ENCODE measurements around the gene SPOCK1.

SPOCK1 gene

DNA sequence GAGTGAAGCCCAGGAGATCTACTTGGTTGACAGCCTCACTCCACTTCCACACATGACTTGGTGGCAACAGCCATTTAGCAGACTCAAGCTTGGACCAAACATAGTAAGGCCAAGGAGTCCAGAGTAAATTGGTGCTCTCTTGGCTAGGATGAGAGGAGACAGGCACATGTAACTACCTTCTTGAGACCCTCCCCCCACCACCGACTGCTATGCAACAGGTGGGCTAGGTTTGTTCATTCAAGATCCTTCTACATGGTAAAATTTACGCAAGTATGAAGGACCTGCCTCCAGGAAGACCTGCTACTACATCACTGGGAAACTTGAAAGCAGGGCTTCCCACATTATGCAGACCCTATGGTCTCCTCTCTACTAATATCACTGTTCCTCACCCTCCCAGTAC lies 442.4 kb downstream of the SPOCK1 start:
- ATAC-seq (ENCODE audit: low read depth) (no peak), DNase-seq (ENCODE audit: low spot score) (no peak)
- Histone ChIP-seq H3K27me3 (ENCODE audit: insufficient read depth, poor library complexity, severe bottlenecking) (no peaks in the 10 kb centered on the region), H3K27ac (ENCODE audit: poor library complexity, severe bottlenecking) (no peak overlapping the region), H3K4me1 (ENCODE audit: insufficient read depth, poor library complexity, severe bottlenecking) (no peaks in the 10 kb centered on the region), H3K36me3 (ENCODE audit: low read depth) (no peaks in the 10 kb centered on the region), H3K9me3 (ENCODE audit: severe bottlenecking) (no peaks in the 10 kb centered on the region), H3K4me3 (ENCODE audit: severe bottlenecking) (no peak overlapping the region)
- TF ChIP-seq, protein P1, sequence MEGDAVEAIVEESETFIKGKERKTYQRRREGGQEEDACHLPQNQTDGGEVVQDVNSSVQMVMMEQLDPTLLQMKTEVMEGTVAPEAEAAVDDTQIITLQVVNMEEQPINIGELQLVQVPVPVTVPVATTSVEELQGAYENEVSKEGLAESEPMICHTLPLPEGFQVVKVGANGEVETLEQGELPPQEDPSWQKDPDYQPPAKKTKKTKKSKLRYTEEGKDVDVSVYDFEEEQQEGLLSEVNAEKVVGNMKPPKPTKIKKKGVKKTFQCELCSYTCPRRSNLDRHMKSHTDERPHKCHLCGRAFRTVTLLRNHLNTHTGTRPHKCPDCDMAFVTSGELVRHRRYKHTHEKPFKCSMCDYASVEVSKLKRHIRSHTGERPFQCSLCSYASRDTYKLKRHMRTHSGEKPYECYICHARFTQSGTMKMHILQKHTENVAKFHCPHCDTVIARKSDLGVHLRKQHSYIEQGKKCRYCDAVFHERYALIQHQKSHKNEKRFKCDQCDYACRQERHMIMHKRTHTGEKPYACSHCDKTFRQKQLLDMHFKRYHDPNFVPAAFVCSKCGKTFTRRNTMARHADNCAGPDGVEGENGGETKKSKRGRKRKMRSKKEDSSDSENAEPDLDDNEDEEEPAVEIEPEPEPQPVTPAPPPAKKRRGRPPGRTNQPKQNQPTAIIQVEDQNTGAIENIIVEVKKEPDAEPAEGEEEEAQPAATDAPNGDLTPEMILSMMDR (IDR thresholded peaks at IDR 0.05; ENCODE audit: poor library complexity, severe bottlenecking) = no peak

DNA sequence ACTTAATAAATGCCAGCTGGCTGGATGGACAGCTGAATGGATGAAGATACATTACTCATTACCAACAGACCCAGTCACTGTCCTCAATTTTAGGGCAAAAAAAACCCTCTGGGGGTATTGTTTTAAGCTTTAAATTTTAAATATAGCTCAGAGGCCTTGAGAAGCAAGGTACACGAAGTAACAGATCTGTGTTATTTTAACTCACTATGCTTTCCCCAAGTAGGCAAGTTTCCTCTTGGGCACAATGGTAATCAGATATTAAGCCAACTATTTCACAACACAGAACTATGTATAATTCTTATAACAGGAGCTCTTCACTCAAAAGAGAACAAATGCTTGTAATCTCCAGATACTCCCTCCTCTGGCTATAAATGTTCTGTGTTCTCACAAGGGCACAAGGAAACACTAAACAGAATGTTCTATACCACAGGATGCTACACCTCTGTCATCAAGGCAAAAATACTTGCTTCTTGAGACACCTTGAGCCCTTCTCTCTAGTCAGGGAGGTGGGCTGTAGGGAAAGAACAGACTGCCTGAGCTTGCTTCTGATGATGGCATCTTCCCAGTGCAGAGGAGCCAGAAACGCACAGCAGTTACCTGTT lies 443.8 kb downstream of the SPOCK1 start:
- TF ChIP-seq, protein P1 (IDR thresholded peaks at IDR 0.05; ENCODE audit: poor library complexity, severe bottlenecking) = no peak
- ATAC-seq (ENCODE audit: low read depth) = no peak
- no peaks in the 10 kb centered on the region for H3K36me3 ChIP-seq (ENCODE audit: low read depth)
- H3K4me3 ChIP-seq (ENCODE audit: severe bottlenecking) = no peak overlapping the region
- DNase-seq (ENCODE audit: low spot score) = no peak
- no peaks in the 10 kb centered on the region for H3K27me3 ChIP-seq (ENCODE audit: insufficient read depth, poor library complexity, severe bottlenecking)
- H3K9me3 ChIP-seq (ENCODE audit: severe bottlenecking) = no peaks in the 10 kb centered on the region
- H3K27ac ChIP-seq (ENCODE audit: poor library complexity, severe bottlenecking) = no peak overlapping the region
- no peaks in the 10 kb centered on the region for H3K4me1 ChIP-seq (ENCODE audit: insufficient read depth, poor library complexity, severe bottlenecking)

DNA sequence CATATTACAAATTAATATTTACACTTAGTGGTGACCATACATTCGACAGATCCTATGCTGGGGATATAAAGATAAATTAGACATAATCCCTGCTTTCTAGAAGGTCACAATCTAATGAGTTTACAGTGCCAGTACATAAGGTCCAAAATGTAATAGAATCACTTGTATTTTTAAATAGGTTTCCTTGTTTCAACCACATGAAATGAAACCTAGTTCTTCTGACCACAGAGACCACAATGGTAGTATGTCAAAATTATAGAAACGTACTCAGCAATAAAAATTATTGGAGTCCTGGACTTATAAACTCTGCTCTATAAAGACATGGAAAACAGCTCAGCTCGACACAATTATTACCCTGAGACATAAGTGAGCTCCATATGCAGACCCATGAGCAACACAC lies 444.3 kb downstream of the SPOCK1 start:
- Histone ChIP-seq H3K4me1 (ENCODE audit: insufficient read depth, poor library complexity, severe bottlenecking) (no peaks in the 10 kb centered on the region), H3K36me3 (ENCODE audit: low read depth) (no peaks in the 10 kb centered on the region), H3K9me3 (ENCODE audit: severe bottlenecking) (no peaks in the 10 kb centered on the region), H3K27me3 (ENCODE audit: insufficient read depth, poor library complexity, severe bottlenecking) (no peaks in the 10 kb centered on the region), H3K27ac (ENCODE audit: poor library complexity, severe bottlenecking) (no peak overlapping the region), H3K4me3 (ENCODE audit: severe bottlenecking) (no peak overlapping the region)
- ATAC-seq (ENCODE audit: low read depth) (no peak), DNase-seq (ENCODE audit: low spot score) (no peak)
- TF ChIP-seq, protein P1 (IDR thresholded peaks at IDR 0.05; ENCODE audit: poor library complexity, severe bottlenecking) = no peak

DNA sequence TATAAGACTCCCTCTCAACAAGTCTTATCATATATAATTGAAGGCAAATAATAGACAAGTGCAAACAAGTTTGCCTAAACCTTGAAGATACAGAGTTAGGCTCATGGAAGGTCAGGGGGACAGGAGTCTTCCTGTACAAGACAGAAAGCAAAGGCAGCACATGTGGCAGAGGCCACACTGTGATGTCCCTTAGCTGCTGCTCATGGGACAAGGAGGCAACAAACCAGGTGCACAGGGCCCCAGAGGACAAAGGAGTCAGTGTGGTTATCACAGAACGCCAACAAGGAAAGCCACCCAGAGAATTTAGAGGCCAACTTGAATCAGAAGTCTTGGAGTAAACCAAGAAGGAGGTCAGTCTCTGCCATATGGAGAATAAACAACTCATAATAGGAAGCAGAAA lies 444.8 kb downstream of the SPOCK1 start:
- no peaks in the 10 kb centered on the region for H3K27me3 ChIP-seq (ENCODE audit: insufficient read depth, poor library complexity, severe bottlenecking)
- DNase-seq (ENCODE audit: low spot score) = no peak
- ATAC-seq (ENCODE audit: low read depth) = no peak
- no peaks in the 10 kb centered on the region for H3K9me3 ChIP-seq (ENCODE audit: severe bottlenecking)
- H3K27ac ChIP-seq (ENCODE audit: poor library complexity, severe bottlenecking) = no peak overlapping the region
- H3K36me3 ChIP-seq (ENCODE audit: low read depth) = no peaks in the 10 kb centered on the region
- H3K4me3 ChIP-seq (ENCODE audit: severe bottlenecking) = no peak overlapping the region
- TF ChIP-seq, protein P1 (IDR thresholded peaks at IDR 0.05; ENCODE audit: poor library complexity, severe bottlenecking) = no peak
- H3K4me1 ChIP-seq (ENCODE audit: insufficient read depth, poor library complexity, severe bottlenecking) = no peaks in the 10 kb centered on the region

DNA sequence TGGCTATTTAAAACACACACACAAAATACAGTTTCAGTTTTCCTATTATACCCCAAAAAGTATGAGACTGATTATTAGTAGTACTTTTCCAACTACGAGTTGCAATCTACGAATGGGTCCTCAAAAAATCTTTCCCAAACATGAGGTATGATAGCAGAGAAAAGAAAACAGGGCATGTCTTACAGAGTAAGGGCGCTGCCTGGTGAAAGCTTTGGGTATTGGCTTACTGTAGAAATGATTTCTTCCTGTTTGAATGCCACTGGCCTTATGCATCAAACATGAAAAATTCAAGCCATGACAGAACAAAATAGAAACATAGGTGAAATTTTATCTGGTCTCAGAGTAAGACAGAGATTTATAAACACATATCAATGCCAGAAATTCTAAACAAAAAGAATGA lies 448.0 kb downstream of the SPOCK1 start:
- TF ChIP-seq, protein P1 (IDR thresholded peaks at IDR 0.05; ENCODE audit: poor library complexity, severe bottlenecking) = peak; percentile 45
- H3K27me3 ChIP-seq (ENCODE audit: insufficient read depth, poor library complexity, severe bottlenecking) = no peaks in the 10 kb centered on the region
- ATAC-seq (ENCODE audit: low read depth) = peak; percentile 41; the same call in 1 of the 3 replicates
- H3K4me3 ChIP-seq (ENCODE audit: severe bottlenecking) = no peak overlapping the region
- no peaks in the 10 kb centered on the region for H3K36me3 ChIP-seq (ENCODE audit: low read depth)
- no peak overlapping the region for H3K27ac ChIP-seq (ENCODE audit: poor library complexity, severe bottlenecking)
- H3K9me3 ChIP-seq (ENCODE audit: severe bottlenecking) = no peaks in the 10 kb centered on the region
- no peaks in the 10 kb centered on the region for H3K4me1 ChIP-seq (ENCODE audit: insufficient read depth, poor library complexity, severe bottlenecking)
- no peak for DNase-seq (ENCODE audit: low spot score)
